IPS-15b (cell line): ENCODE measurements around the gene GABRB2.

Source experiments
- H3K27me3 ChIP-seq: one replicate; pipeline ENCODE4 v1.6.1; 2013; ENCODE audit warnings: low read length; ENCODE audit not compliant: control insufficient read depth, insufficient read depth
- H3K36me3 ChIP-seq: one replicate; pipeline ENCODE4 v1.6.1; 2013; ENCODE audit warnings: low read length; ENCODE audit not compliant: control insufficient read depth, insufficient read depth
- H3K4me1 ChIP-seq: one replicate; pipeline ENCODE4 v1.6.1; 2013; ENCODE audit warnings: mild to moderate bottlenecking, low read length; ENCODE audit not compliant: control insufficient read depth, insufficient read depth
- H3K4me3 ChIP-seq: one replicate; pipeline ENCODE4 v1.5.1; 2013; ENCODE audit warnings: low read depth, low read length
- H3K9ac ChIP-seq: one replicate; pipeline ENCODE4 v1.6.1; 2013; ENCODE audit warnings: low read depth, mild to moderate bottlenecking, low read length
- H3K9me3 ChIP-seq: one replicate; pipeline ENCODE4 v1.6.1; 2013; ENCODE audit warnings: mild to moderate bottlenecking, low read length; ENCODE audit not compliant: control insufficient read depth, insufficient read depth

The GABRB2 gene

DNA sequence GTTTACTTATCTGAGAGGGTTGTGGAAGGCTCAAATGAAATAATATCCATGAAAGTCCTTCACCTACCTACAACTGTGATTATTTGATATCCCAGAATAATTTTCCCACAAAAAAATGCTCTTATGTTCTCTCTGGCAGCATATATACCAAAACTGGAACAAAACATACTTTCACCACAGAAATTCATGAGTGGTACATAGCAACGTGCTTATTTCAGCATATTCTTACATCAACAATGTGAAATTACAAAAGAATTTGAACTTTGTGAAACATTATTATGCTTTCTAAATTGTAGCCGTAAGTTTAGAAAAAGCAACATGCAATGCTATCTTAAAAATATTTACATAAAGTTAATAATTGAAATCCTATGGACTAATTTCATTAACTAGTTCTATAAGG, 137.1 kb downstream of the GABRB2 start:
- H3K4me1 ChIP-seq: no peaks in the 10 kb centered on the region
- H3K9ac ChIP-seq: no peak overlapping the region
- H3K27me3 ChIP-seq: no peaks in the 10 kb centered on the region
- no peaks in the 10 kb centered on the region for H3K9me3 ChIP-seq
- no peaks in the 10 kb centered on the region for H3K36me3 ChIP-seq
- no peak overlapping the region for H3K4me3 ChIP-seq

GRCh38 chr5:161406880-161407279, 139.6 kb downstream of the GABRB2 start:
- no peak overlapping the region for H3K4me3 ChIP-seq
- no peaks in the 10 kb centered on the region for H3K4me1 ChIP-seq
- H3K36me3 ChIP-seq: no peaks in the 10 kb centered on the region
- H3K27me3 ChIP-seq: no peaks in the 10 kb centered on the region
- H3K9me3 ChIP-seq: no peaks in the 10 kb centered on the region
- H3K9ac ChIP-seq: no peak overlapping the region

GRCh38 chr5:161403996-161404395, 142.5 kb downstream of the GABRB2 start:
- Histone ChIP-seq H3K9me3 (no peaks in the 10 kb centered on the region), H3K9ac (no peak overlapping the region), H3K4me1 (no peaks in the 10 kb centered on the region), H3K4me3 (no peak overlapping the region), H3K36me3 (no peaks in the 10 kb centered on the region), H3K27me3 (no peaks in the 10 kb centered on the region)

DNA sequence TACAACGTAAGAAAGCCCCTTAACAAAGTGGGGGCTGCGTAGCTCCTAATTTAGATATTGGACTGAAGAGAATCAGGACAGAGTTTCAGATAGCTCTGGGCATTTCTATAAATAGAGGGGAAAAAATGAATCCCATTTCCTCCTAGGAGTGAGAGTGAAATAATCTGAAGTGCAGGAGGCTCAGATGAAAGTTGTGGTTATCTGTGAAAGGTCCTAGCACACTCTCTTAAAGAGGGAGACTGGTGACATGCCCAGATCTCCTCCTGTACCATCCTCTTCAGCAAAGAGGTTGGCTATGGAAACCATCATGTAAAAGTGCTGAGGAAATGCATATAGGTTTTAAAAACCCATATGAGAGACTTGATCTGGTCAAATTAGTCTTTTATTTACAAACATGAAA, 143.4 kb downstream of the GABRB2 start:
- Histone ChIP-seq H3K4me3 (no peak overlapping the region), H3K9me3 (no peaks in the 10 kb centered on the region), H3K4me1 (no peaks in the 10 kb centered on the region), H3K27me3 (no peaks in the 10 kb centered on the region), H3K9ac (no peak overlapping the region), H3K36me3 (no peaks in the 10 kb centered on the region)

GRCh38 chr5:161400583-161400982, 145.9 kb downstream of the GABRB2 start:
- no peak overlapping the region for H3K9ac ChIP-seq
- H3K4me1 ChIP-seq: no peaks in the 10 kb centered on the region
- H3K4me3 ChIP-seq: no peak overlapping the region
- H3K36me3 ChIP-seq: no peaks in the 10 kb centered on the region
- no peaks in the 10 kb centered on the region for H3K27me3 ChIP-seq
- H3K9me3 ChIP-seq: no peaks in the 10 kb centered on the region

DNA sequence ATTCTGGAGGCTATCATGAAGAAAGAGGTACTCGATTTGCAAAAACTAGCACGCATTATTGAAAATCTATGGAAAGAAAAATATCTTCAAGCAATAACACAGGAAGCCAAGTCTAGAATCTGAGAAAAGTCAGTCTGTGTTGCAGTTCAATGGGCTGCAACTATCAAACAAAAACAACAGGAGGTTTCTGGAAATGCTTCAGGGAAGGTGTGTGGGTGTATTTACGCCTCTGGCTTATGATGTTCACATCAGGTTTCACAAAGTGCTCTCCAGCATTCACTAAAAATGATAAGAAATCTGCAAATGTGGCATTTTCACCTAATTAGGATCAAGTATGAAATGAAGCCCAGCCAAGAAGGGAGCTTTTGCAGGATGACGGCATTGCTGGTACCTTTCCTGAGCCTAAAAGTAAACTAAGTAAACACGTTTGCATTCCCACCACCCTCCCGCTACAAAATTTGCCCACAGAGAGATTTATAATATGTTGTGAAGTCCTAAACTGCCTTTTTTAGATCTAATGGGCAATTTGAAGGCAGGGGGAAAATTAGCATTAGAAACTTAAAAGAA, 146.4 kb downstream of the GABRB2 start:
- H3K9ac ChIP-seq: no peak overlapping the region
- H3K4me1 ChIP-seq: no peaks in the 10 kb centered on the region
- no peaks in the 10 kb centered on the region for H3K9me3 ChIP-seq
- H3K4me3 ChIP-seq: no peak overlapping the region
- no peaks in the 10 kb centered on the region for H3K27me3 ChIP-seq
- no peaks in the 10 kb centered on the region for H3K36me3 ChIP-seq

DNA sequence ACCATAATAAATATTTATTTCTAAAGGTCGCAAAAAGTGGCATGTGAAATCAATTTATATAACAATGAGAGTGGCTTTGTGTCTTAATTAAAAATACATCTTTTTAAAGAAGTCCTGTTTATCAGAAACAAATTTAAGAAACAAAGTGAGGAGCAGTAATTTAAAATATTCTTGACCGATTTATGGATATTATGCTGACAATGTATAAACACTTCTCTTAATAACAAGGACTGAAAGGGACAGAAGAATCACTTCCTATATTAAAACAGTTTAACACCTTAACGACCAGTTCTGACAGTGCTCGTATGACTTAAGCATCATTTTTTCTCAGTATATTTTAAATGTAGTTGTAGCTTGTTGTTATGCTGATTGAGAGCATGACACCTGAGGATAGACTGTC, 149.1 kb downstream of the GABRB2 start:
- Histone ChIP-seq H3K9ac (no peak overlapping the region), H3K27me3 (no peaks in the 10 kb centered on the region), H3K4me1 (no peaks in the 10 kb centered on the region), H3K9me3 (no peaks in the 10 kb centered on the region), H3K4me3 (no peak overlapping the region), H3K36me3 (no peaks in the 10 kb centered on the region)

GRCh38 chr5:161396171-161396570, 150.4 kb downstream of the GABRB2 start:
- H3K4me3 ChIP-seq: no peak overlapping the region
- H3K36me3 ChIP-seq: no peaks in the 10 kb centered on the region
- no peaks in the 10 kb centered on the region for H3K9me3 ChIP-seq
- no peak overlapping the region for H3K9ac ChIP-seq
- H3K27me3 ChIP-seq: no peaks in the 10 kb centered on the region
- H3K4me1 ChIP-seq: no peaks in the 10 kb centered on the region

DNA sequence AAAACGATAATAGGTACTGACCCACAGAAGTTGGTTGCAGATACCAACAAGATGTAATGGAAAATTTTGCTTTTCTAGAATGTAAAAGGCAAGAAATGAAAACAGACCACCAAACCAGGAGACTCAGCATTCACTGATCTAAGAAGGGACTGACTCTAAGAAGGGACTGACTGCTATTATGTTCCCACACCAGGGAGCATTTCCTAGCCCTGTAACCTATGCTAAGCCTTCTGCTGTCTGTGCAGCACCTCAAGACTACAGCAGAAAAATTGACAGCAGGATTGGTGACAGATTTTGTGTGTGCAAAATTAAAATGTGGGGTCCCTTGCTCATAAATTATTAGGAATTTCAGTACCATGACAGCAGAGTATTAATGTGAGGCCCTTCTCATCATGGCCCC, 154.8 kb downstream of the GABRB2 start:
- H3K9me3 ChIP-seq: no peaks in the 10 kb centered on the region
- H3K36me3 ChIP-seq: no peaks in the 10 kb centered on the region
- H3K4me1 ChIP-seq: no peaks in the 10 kb centered on the region
- no peak overlapping the region for H3K9ac ChIP-seq
- H3K4me3 ChIP-seq: no peak overlapping the region
- no peaks in the 10 kb centered on the region for H3K27me3 ChIP-seq

GRCh38 chr5:161391016-161391415, 155.5 kb downstream of the GABRB2 start:
- H3K4me3 ChIP-seq: no peak overlapping the region
- no peaks in the 10 kb centered on the region for H3K27me3 ChIP-seq

GRCh38 chr5:161387121-161387520, 159.4 kb downstream of the GABRB2 start:
- Histone ChIP-seq H3K27me3 (no peaks in the 10 kb centered on the region), H3K4me3 (no peak overlapping the region), H3K36me3 (no peaks in the 10 kb centered on the region), H3K9me3 (no peaks in the 10 kb centered on the region), H3K4me1 (no peaks in the 10 kb centered on the region), H3K9ac (no peak overlapping the region)

More at GRCh38 chr5:161391016-161391415, 155.5 kb downstream of the GABRB2 start:
- no peaks in the 10 kb centered on the region for H3K36me3 ChIP-seq
- H3K4me1 ChIP-seq: no peaks in the 10 kb centered on the region
- H3K9me3 ChIP-seq: no peaks in the 10 kb centered on the region
- no peak overlapping the region for H3K9ac ChIP-seq

DNA sequence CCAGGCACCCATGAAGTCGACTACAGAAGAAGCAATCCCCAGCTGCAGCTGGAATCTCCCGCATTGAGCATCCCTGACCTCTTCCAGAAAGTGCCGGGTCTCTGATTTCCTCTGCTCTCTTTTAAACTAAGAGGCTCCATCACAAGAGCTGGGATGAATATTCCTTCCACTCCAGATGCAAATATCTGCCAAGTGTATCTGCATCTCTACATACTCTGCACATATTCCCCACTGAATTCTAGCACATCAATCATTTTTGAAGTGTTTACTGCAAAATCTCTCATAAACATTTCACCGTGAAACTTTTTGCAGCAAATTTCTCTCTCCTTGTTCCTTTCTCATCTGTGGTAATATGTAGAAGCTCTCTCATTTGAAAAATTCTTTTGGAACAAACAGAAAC, 161.5 kb downstream of the GABRB2 start:
- H3K9ac ChIP-seq: no peak overlapping the region

More for the DNA sequence above, 161.5 kb downstream of the GABRB2 start:
- Histone ChIP-seq H3K9me3 (no peaks in the 10 kb centered on the region), H3K4me3 (no peak overlapping the region), H3K36me3 (no peaks in the 10 kb centered on the region), H3K27me3 (no peaks in the 10 kb centered on the region), H3K4me1 (no peaks in the 10 kb centered on the region)
